Measurements from ENCODE around the gene MOB1A.
"Not testable (repeated sequence)": the region's sequence is repeated elsewhere in the genome, so short reads cannot be mapped to it uniquely, and the experiment has no call there.

The MOB1A gene

GRCh38 chr2:74178211-74179062 is at the start of gene MOB1A:
TSS of gene MOB1A (minus strand) at chr2:74178879. CDS start at chr2:74178674, 205 bp downstream.
- peak; percentile 84 to 91 for DNase-seq

GRCh38 chr2:74227646-74228045 is 49.0 kb upstream of the MOB1A start:
- DNase-seq = no peak

GRCh38 chr2:74226648-74227213 is 48.1 kb upstream of the MOB1A start:
- DNase-seq = no peak

GRCh38 chr2:74225698-74226459 is 47.2 kb upstream of the MOB1A start:
- DNase-seq = no peak

- DNase-seq = no peak
Measured at GRCh38 chr2:74223941-74224770, 45.5 kb upstream of the MOB1A start.

- no peak for DNase-seq
Measured at GRCh38 chr2:74222300-74222650, 43.6 kb upstream of the MOB1A start.

- no peak for DNase-seq
Measured at GRCh38 chr2:74221604-74222299, 43.1 kb upstream of the MOB1A start.

- no peak for DNase-seq
Measured at GRCh38 chr2:74221091-74221490, 42.4 kb upstream of the MOB1A start.

- DNase-seq = no peak
Measured at GRCh38 chr2:74219846-74220486, 41.3 kb upstream of the MOB1A start.

- no peak for DNase-seq
Measured at GRCh38 chr2:74216642-74217041, 38.0 kb upstream of the MOB1A start.

- not testable (repeated sequence) for DNase-seq
Measured at GRCh38 chr2:74215771-74216170, 37.1 kb upstream of the MOB1A start.

GRCh38 chr2:74212702-74213410 is 34.2 kb upstream of the MOB1A start:
- DNase-seq = no peak

GRCh38 chr2:74206180-74206688 is 27.6 kb upstream of the MOB1A start:
- no peak for DNase-seq

- DNase-seq = no peak
Measured at GRCh38 chr2:74205596-74205995, 26.9 kb upstream of the MOB1A start.

GRCh38 chr2:74205113-74205512 is 26.4 kb upstream of the MOB1A start:
- DNase-seq = no peak

GRCh38 chr2:74204436-74204835 is 25.8 kb upstream of the MOB1A start:
- DNase-seq = no peak

- no peak for DNase-seq
Measured at GRCh38 chr2:74201596-74201995, 22.9 kb upstream of the MOB1A start.

- DNase-seq = no peak
Measured at GRCh38 chr2:74201196-74201595, 22.5 kb upstream of the MOB1A start.

- DNase-seq = no peak
Measured at GRCh38 chr2:74199871-74200305, 21.2 kb upstream of the MOB1A start.

GRCh38 chr2:74199275-74199701 is 20.6 kb upstream of the MOB1A start:
- no peak for DNase-seq
